Stimulated activated CD4-positive, alpha-beta T cell treated with anti-CD3 and anti-CD28 coated beads, TNF-alpha, amount 100 ng/mL, for 4 hours (primary cell): ENCODE data around the gene AP2B1.

Experiments
- DNase-seq, 3 experiments: peaks; one replicate each; pipeline ENCODE4 v3.0.0-alpha.2; 2020; ENCODE audit warnings: low read depth in 3 of 3

Gene AP2B1

GRCh38 chr17:35729405-35729833 is 142.3 kb downstream of the AP2B1 start:
- DNase-seq, result no peak

- no peak for DNase-seq
These were observed 143.4 kb downstream of the AP2B1 start for GRCh38 chr17:35730400-35731005.

GRCh38 chr17:35731239-35731916 is 144.3 kb downstream of the AP2B1 start, which contains the start of gene RASL10B:
Gene RASL10B, plus strand, starts transcription at chr17:35731639. Its CDS starts 3,546 bp downstream, at chr17:35735185.
- peak; percentile 35 to 50 (median 35) for DNase-seq

GRCh38 chr17:35731917-35732805 is 145.0 kb downstream of the AP2B1 start:
- no peak for DNase-seq

GRCh38 chr17:35732806-35733136 is 145.6 kb downstream of the AP2B1 start:
- DNase-seq, result no peak

GRCh38 chr17:35733366-35733765 is 146.2 kb downstream of the AP2B1 start:
- no peak for DNase-seq

GRCh38 chr17:35734396-35734795 is 147.3 kb downstream of the AP2B1 start:
- DNase-seq, result no peak

- DNase-seq, result no peak
These were observed 148.1 kb downstream of the AP2B1 start for GRCh38 chr17:35735036-35735805.

- DNase-seq, result no peak
These were observed 149.1 kb downstream of the AP2B1 start for GRCh38 chr17:35736236-35736635.

GRCh38 chr17:35738519-35739133 is 151.5 kb downstream of the AP2B1 start:
- DNase-seq, result no peak

- no peak for DNase-seq
These were observed 153.1 kb downstream of the AP2B1 start for GRCh38 chr17:35740216-35740615.

- no peak for DNase-seq
These were observed 154.1 kb downstream of the AP2B1 start for GRCh38 chr17:35740997-35741931.

- no peak for DNase-seq
These were observed 155.4 kb downstream of the AP2B1 start for GRCh38 chr17:35742496-35742895.

GRCh38 chr17:35742896-35743477 is 155.9 kb downstream of the AP2B1 start:
- no peak for DNase-seq

- DNase-seq, result no peak
These were observed 156.7 kb downstream of the AP2B1 start for GRCh38 chr17:35743626-35744328.

- DNase-seq, result no peak
These were observed 157.7 kb downstream of the AP2B1 start for GRCh38 chr17:35744830-35745229.

- DNase-seq, result no peak
These were observed 158.1 kb downstream of the AP2B1 start for GRCh38 chr17:35745246-35745645.

GRCh38 chr17:35745749-35746320 is 158.7 kb downstream of the AP2B1 start:
- DNase-seq, result no peak

- DNase-seq, result peak; percentile 57 to 66 (median 61)
These were observed 160.5 kb downstream of the AP2B1 start for GRCh38 chr17:35747540-35748017.
